GM12892 (cell line): ENCODE measurements around the gene TSPAN15.

ENCODE experiments used
- POLR2A ChIP-seq: IDR thresholded peaks from 2 replicates; pipeline ENCODE4 v1.6.1; 2011; ENCODE audit warnings: low read depth, low read length, control low read depth
- POLR2AphosphoS5 ChIP-seq: IDR thresholded peaks from 2 replicates; pipeline ENCODE4 v1.6.1; 2011; ENCODE audit warnings: low read depth, low read length, control low read depth
- TAF1 ChIP-seq: IDR thresholded peaks from 2 replicates; pipeline ENCODE4 v1.6.1; 2011; ENCODE audit warnings: low read depth, mild to moderate bottlenecking, control low read depth, low read length, borderline replicate concordance

DNA sequence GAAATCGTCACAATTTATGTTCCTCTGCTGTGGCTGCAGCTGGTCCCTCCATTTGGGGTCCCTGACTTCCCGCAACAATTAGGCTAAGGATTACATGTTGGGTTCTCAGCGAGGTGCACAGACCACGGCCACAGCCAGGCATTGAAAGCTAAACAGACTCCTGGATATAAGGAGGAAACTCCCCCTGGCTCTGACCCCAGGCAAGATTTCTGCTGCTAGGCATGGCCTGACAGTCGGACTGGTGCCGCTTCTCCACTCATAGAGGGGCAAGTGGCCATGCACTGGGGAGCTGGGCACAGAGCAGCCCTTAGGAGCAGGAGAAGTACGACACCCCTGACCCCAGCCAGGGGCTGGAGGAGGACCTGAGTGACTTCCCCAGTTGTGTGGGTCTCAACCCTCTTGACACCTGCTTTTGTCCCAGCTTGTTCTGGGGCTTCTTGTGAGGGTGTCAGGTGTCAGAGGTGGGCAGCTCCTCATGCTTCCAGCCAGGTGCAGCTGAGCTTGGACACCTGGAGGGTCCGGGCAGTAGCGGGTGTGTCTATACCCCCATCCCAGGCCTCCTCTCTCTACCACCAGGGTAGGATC is 38.3 kb downstream of the TSPAN15 start:
- TF ChIP-seq TAF1 (no peak), POLR2AphosphoS5 (no peak), POLR2A (no peak)
